Right lung (tissue), 10 donors: ENCODE results near the gene LETMD1. TPM values are rescaled to one million over a fixed set of nuclear protein-coding genes. Genes with fewer than 3 reads are reported as not detected.
"Not testable (repeated sequence)": the region's sequence is repeated elsewhere in the genome, so short reads cannot be mapped to it uniquely, and the experiment has no call there.

ENCODE experiments used
- DNase-seq, 2 donors: peaks; one replicate each; pipeline ENCODE4 v3.0.0-alpha.2; 2013
- long read RNA-seq, 8 donors: transcript quantifications; one replicate each; lab custom pipeline, GENCODE V29; 2026
- polyA plus RNA-seq, 5 donors: library from polyadenylated mRNA; unstranded; fragments of 120-200 nt; gene quantifications; one replicate each; pipeline versions ENCODE4 v1.2.1 to v1.2.3, GENCODE V29; 2013; ENCODE audit warnings: inconsistent platforms in 1 of 5, low replicate concordance in 1 of 5; ENCODE audit not compliant: insufficient read length in 5 of 5, insufficient read depth in 1 of 5

The LETMD1 gene, protein sequence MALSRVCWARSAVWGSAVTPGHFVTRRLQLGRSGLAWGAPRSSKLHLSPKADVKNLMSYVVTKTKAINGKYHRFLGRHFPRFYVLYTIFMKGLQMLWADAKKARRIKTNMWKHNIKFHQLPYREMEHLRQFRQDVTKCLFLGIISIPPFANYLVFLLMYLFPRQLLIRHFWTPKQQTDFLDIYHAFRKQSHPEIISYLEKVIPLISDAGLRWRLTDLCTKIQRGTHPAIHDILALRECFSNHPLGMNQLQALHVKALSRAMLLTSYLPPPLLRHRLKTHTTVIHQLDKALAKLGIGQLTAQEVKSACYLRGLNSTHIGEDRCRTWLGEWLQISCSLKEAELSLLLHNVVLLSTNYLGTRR
- polyA plus RNA-seq = 100 to 1,000 TPM; 103 to 149 (median 131) TPM
- long read RNA-seq, donor 1, transcript LETMD1-238 (1 exons, 2,948 nt) = major isoform, 59 of 99 reads
- long read RNA-seq, donor 1, transcript LETMD1-225 (3 exons, 907 nt) = minor isoform, 8 of 99 reads
- long read RNA-seq, donor 1, partial matches to known transcripts = 6 of 99 reads
- long read RNA-seq, donor 1, other reads (novel, unspliced or antisense) = 13 of 99 reads
- long read RNA-seq, donor 2, transcript LETMD1-221 (5 exons, 1,480 nt) = minor isoform, 5 of 23 reads
- long read RNA-seq, donor 2, transcript LETMD1-238 (1 exons, 2,948 nt) = major isoform, 15 of 23 reads
- long read RNA-seq, donor 2, partial matches to known transcripts = 0 of 23 reads
- long read RNA-seq, donor 2, other reads (novel, unspliced or antisense) = 0 of 23 reads
- long read RNA-seq, donor 3, transcript LETMD1-221 (5 exons, 1,480 nt) = minor isoform, 5 of 73 reads
- long read RNA-seq, donor 3, transcript LETMD1-238 (1 exons, 2,948 nt) = major isoform, 54 of 73 reads
- long read RNA-seq, donor 3, partial matches to known transcripts = 9 of 73 reads
- long read RNA-seq, donor 3, other reads (novel, unspliced or antisense) = 0 of 73 reads
- long read RNA-seq, donor 4, transcript LETMD1-238 (1 exons, 2,948 nt) = major isoform, 36 of 53 reads
- long read RNA-seq, donor 4, partial matches to known transcripts = 7 of 53 reads
- long read RNA-seq, donor 4, other reads (novel, unspliced or antisense) = 0 of 53 reads
- long read RNA-seq, donor 5, transcript LETMD1-220 (4 exons, 563 nt) = minor isoform, 5 of 98 reads
- long read RNA-seq, donor 5, transcript LETMD1-221 (5 exons, 1,480 nt) = minor isoform, 10 of 98 reads
- long read RNA-seq, donor 5, transcript LETMD1-238 (1 exons, 2,948 nt) = major isoform, 48 of 98 reads
- long read RNA-seq, donor 5, transcript LETMD1-206 (6 exons, 1,665 nt) = minor isoform, 5 of 98 reads
- long read RNA-seq, donor 5, partial matches to known transcripts = 24 of 98 reads
- long read RNA-seq, donor 5, other reads (novel, unspliced or antisense) = 0 of 98 reads
- long read RNA-seq, donor 6, transcript LETMD1-238 (1 exons, 2,948 nt) = major isoform, 47 of 67 reads
- long read RNA-seq, donor 6, transcript LETMD1-221 (5 exons, 1,480 nt) = minor isoform, 7 of 67 reads
- long read RNA-seq, donor 6, partial matches to known transcripts = 0 of 67 reads
- long read RNA-seq, donor 6, other reads (novel, unspliced or antisense) = 6 of 67 reads
- long read RNA-seq, donor 7, transcript LETMD1-221 (5 exons, 1,480 nt) = minor isoform, 6 of 28 reads
- long read RNA-seq, donor 7, transcript LETMD1-238 (1 exons, 2,948 nt) = major isoform, 15 of 28 reads
- long read RNA-seq, donor 7, partial matches to known transcripts = 0 of 28 reads
- long read RNA-seq, donor 7, other reads (novel, unspliced or antisense) = 0 of 28 reads
- long read RNA-seq, donor 8, transcript LETMD1-238 (1 exons, 2,948 nt) = major isoform, 19 of 27 reads
- long read RNA-seq, donor 8, partial matches to known transcripts = 0 of 27 reads
- long read RNA-seq, donor 8, other reads (novel, unspliced or antisense) = 0 of 27 reads

DNA sequence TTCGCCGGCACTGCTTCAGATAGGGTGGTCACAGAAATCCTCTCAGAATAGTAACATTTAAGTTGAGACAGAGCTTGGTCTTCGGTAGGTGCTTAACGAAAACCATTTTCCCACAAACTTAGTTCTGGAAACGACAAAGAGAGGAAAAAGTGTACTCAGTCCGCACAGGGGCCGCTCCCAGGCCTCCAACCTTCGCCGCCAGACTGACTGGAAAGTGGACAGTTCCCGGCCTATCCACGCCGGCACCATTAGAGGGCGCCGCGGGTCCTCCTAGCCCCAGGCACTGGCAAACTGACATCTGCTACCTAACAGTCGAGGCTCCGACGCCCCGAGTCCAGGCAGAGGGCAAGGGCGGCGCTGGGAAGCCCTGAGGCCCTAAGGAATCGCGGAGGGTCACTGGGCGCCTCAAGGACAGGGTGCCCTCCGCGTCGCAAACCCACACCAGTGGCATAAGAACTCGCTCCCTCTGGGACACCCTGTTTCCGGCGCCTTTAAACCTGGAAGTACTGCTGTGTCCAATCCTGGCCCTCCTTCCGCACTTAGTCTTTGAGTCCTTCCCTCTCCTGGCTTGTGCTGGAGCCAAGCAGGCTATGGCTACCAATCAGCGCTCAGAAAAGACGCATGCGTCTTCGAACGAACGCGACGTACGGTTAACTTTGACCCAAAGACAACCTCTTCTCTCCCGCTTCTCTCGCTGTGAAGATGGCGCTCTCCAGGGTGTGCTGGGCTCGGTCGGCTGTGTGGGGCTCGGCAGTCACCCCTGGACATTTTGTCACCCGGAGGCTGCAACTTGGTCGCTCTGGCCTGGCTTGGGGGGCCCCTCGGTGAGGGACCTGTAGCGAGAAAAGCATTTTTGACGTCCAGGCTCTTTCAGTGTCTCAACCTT is at the start of gene LETMD1:
LETMD1 (plus strand) TSS at position 673 of the 886 bp plus-strand sequence; CDS start at position 703, 30 bp downstream.
- peak; percentile 96 to 97 for DNase-seq

DNA sequence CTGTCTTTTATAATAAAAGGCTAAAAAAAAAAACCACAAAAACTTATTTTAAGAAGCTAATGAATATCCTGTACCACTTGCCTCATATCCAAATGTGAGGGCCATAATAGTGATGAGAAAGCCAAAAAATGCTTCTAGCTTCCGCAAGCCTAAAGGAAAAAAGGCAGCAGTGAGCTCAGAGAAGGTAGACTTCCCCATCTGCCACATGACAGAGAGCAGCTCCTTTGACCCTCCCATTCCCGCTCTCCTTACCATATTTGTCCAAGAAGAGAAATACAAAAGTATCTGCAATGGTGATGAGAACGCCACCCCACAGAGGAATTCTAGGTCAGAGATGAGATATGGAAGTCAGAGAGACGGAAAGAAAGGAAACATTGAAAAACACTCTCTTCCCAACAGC is 49.0 kb upstream of the LETMD1 start:
- DNase-seq = no peak

DNA sequence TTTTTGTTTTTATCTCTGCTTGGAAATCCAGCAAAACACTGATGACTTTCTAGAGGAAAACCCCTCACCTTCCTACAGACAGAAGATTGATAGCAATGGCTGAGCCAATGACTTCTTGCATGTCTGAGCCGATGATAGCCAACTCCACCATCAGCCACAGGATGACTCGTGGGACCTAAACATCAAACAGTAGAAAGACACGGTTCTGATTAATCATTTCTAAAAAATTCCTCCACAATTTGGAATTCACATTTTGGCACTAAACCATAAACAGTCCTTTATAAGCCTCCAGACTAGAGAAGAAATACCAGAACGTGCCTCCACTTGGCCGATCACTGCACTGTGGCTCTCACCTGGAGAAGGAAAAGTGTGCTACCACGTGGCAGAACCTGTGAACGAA is 47.9 kb upstream of the LETMD1 start:
- no peak for DNase-seq

DNA sequence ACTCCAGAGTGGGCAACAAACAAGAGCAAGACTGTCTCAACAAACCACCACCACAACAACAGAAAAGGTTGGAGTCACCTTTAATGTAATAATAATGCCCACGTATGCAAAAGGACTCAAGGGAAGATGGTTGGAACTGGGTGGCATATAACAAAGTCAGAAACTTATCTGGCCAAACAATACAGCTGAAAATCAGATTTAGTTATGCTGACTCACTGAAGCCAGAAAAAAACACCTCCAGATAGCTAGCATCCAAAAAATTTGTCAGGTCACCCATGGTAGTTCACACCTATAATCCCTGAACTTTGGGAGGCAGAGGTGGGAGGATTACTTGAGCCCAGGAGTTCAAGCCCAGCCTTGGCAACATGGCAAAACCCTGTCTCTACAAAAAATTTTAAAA is 46.3 kb upstream of the LETMD1 start:
- no peak for DNase-seq

DNA sequence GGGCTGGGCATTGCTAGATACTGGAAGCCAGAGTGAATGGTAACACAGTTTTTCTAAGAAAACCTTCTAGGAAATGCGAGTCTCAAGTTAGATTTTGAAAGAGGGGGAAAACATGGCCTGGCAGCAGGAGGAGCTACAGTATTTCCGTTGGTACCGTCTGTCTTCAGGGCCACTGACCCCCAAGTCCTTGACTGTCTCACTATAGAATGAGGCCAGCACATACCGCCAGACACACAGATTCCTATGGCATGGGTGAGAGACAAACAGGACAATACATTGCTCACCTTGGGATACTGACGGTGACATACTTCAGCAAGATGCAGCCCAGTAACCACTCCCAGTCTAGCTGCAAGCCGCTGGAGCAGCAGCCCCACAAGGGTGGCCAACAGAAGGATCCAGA is 43.6 kb upstream of the LETMD1 start:
- DNase-seq = no peak

DNA sequence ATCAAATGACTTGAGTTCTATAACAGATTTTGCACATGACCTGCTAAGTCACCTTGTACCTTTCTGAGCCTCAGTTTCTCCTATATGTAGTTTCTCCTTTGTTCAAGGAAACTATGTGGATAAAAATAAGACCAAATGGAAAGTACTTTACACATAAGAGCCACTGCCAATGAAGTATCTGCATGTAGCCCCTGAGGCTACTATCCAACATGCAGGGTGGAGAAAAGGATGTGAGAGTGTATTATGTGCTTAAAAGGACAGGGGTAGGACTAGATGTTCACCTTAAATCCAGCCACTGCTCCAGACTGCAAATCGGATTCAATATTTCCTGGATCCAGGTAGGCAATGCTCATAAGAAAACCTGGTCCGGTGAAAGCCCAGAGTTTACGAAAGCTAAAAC is 43.1 kb upstream of the LETMD1 start:
- DNase-seq = no peak

DNA sequence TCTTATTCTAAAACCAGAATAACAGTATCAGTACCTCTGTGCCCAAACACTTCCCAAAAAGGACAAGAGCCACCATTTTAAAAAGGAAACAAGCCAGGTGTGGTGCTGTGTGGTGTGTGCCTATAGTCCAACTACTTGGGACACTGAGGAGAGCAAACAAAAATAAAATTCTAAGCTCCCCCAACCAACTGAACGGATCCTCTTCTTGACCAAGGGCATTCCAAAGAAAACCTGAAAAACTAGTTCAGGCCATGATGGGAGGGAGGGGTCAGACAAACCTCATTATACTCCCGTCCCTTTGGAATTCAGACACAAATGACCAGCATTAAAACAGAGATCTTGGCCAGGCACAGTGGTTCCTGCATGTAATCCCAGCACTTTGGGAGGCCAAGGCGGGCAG is 42.5 kb upstream of the LETMD1 start:
- DNase-seq = peak; percentile 25 to 32

DNA sequence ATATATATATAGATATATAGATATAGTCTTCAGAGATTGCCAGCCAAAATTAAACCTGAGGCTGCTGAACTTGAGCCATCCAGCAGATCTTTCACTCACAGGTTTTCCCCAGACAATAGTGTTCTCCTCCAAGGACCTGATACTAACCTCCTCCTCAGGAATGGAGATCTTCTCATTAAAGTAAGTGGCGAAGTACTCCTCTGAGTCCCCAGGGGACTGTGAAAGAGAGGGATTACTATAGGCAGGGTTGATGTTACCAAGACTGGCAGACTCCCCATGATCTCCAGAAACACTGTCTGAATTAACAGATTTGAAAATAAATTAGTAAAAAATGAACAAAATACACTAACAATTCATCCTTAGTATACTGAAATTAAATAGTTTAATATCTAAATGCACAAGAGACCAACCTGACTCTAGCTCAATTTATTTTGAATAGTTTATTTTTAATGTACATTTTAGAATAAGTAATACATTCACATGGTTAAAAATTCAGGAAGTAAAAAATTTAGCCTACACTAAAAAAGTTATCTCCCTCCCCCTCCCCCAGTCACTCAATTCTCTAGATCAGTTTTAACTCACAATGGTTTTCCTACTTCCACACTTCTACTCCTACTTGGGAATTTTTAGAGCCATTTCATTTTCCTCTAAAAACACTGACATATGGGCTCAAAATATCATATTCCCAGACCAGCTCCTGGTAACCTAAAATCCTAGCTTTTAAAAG is 39.6 kb upstream of the LETMD1 start:
- DNase-seq = no peak

DNA sequence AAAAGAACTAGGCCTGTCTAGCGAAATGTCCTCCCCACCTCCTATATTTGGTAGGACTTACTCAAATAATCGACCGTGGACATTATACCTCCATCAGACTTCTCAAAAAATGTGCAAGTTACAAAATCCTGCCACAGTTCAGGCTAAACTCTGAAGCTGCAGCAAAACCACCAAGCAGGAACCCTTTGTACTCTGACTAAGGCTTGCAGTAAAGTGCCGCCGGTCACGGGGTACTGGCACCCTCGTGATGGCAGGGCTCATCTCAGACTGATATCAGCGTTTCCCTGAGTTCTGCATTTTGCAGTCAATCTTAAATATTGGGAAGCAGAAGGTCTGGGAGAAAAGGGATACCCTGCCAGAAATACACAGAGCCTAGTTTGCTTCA is 39.1 kb upstream of the LETMD1 start:
- DNase-seq = no peak

DNA sequence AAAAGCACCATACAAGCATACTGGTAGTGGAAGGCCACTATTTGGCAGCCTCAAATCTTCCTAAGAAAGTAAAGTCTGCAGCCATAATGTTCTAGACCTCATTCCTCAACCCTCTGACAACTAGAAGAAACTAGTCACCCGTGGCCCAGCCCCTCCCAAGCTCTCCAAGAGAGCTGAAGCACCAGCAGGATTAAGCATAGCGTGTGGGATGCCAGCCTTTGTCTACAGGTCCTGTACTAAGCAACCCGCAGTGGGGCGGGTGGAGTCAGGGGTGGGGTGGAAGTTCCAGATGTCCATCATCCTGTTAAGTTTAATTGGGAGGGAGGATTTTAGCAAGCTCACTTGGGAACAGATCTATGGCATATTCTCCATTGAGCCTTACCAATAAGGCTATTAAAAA is 36.2 kb upstream of the LETMD1 start:
- DNase-seq = no peak

DNA sequence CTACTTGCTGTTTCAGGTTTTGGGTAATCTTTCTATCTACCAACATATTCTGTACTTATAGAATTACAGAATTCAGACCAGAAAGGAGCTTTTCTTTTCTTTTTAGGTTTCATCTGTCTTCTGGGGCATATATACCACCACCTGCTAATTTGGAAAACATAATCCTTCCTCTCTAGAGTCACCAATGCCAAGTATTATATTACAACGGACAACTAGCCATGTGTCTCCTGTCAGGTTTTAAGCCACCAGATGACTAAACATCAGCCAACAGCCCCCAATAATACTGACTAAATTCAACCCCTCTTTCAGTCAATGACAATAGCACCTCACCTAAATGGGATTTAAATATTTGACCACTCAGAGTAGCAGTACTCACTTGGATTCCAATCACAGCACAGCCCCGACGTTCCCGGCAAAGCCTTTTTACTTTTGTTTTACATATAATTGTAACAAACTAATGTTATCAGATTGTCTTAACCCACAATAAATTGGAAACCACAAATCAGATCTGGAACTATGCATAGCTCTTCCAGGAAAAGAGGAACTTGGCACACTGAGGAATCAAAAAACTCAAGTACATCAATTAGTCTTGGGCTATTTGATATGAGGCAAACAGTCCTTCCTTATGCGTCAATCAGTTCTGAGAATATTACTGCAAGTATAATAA is 35.4 kb upstream of the LETMD1 start:
- DNase-seq = no peak

DNA sequence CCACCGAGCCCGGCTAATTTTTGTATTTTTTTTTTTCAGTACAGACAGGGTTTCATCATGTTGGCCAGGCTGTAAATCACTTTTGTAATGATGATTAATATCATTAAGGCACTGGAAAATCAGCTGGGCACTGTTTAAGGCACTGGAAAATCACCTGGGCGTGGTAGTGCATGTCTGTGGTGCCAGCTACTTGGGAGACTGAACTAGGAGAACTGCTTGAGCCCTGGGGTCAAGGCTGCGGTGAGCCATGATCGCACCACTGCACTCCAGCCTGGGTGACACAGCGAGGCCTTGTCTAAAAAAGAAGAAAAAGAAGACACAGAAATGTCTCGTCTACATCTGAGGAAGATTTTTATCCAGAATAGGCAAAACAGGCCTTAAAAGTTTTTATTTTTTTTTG is 34.7 kb upstream of the LETMD1 start:
- DNase-seq = no peak

DNA sequence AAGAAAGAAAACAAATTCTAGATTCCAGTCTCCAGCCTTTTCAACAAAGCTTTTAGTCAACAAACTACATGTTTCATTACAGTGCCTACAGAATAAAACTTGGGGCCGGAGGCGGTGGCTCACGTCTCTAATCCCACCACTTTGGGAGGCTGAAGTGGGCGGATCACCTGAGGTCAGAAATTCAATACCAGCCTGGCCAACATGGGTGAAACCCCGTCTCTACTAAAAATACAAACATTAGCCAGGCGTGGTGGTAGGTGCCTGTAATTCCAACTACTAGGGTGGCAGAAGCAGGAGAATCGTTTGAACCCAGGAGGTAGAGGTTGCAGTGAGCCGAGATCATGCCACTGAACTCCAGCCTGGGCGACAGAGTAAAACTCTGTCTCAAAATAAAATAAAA is 33.7 kb upstream of the LETMD1 start:
- not testable (repeated sequence) for DNase-seq

DNA sequence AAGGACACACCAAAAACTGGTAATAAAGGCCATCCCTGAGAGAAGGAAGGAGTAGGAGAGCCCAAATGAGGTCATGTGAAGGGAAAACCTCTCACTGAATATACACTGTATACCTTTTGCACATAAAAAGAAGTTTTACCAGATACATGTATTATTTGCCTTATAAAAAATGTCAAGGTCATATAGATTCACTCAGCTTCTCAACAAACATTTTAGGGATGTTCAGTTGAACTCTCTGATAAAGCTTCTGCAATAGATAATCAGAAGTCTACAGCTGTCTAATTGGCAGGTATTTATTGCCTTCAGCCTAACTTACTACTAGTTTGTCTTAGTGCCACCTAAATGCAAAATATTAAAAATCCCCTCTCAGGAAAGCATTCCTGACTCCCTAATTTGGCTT is 30.7 kb upstream of the LETMD1 start:
- no peak for DNase-seq

DNA sequence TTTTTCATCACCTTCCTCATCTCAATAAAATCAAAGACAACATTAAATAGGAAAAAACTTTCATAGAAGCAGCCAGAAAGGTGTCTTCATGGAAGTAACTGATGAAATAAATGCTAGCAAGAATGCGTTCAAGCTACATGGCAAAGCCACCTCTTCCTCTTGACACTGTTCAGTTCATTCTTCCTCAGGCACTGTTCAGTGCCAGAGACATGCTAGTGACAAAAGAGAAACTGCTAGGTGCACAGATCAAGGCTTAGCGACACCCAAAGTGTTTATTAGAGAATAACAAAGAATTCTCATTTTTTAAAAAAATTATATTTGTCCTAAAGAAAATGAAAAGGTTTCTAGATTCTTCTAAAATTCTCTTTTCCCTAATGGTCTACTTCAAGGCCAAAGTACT is 29.2 kb upstream of the LETMD1 start:
- no peak for DNase-seq

DNA sequence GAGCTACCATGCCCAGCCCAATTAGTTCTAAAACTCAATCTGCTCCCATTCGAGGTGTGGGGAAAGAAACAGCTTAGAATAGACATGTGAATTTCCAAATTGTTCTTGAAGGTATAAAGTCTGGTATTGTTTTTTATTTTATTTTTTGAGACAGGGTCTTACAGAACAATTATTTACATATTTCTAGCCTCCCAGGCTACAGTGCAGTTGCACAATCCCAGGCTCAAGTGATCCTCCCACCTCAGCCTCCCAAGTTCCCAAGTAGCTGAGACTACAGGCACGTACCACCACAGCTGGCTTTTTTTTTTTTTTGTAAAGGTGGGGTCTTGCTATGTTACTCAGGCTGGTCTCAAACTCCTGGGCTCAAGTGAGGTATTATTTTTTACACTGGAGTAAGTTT is 28.2 kb upstream of the LETMD1 start:
- DNase-seq = no peak

DNA sequence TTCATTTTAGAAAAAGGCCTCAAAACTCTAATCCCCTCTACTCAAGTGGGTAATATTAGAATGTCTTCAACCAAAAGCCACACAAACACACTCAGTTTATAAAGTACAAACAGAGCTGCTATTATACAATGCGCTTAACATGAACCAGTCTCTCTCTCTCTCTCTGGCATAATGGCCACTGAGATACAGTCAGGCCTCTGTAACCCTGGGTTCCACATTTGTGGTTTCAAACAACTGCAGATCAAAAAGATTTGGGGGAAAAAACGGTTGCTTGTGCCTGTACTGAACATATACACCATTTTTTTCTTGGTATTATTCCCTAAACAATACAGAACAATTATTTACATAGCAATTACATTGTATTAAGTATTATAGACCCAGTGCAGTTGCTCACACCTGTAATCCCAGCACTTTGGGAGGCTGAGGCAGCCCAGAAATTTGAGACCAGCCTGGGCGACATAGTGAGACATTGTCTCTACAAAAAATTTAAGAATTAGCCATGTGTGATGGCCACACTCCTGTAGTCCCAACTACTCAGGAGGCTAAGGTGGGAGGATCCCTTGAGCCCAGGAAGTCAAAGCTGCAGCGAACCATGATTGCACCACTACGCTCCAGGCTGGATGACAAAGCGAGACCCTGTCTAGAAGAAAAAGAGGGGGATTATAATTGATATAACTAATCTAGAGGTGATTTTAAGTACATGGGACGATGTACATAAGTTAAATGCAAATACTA is 27.5 kb upstream of the LETMD1 start:
- DNase-seq = no peak

DNA sequence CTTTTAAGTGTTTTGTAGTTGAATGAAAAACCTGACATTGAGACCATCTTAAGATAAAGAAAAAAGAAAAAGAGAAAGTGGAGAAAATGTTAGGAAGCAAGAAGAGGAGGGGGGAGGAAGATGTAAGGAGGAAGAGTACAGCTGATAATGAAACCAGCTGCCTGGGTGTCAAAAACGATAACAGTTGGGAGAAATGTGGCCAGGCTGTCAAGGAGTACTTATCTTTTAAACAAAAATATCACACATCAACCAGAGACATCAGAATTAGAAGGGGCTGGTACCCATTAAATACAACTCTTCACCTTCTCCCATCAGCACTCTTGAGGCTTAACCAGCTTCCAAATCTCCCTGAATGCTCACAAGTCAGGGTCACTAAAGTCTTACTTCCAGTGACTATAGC is 26.4 kb upstream of the LETMD1 start:
- DNase-seq = no peak
